HG03066 (cell line): ENCODE results near the gene TNS1.

Experiments used
- ATAC-seq: cut with Tn5 transposase; IDR thresholded peaks from one replicate; pipeline ENCODE4 v1.9.1; 2021; ENCODE audit warnings: low read depth; ENCODE audit not compliant: unreplicated experiment

TNS1 gene

DNA sequence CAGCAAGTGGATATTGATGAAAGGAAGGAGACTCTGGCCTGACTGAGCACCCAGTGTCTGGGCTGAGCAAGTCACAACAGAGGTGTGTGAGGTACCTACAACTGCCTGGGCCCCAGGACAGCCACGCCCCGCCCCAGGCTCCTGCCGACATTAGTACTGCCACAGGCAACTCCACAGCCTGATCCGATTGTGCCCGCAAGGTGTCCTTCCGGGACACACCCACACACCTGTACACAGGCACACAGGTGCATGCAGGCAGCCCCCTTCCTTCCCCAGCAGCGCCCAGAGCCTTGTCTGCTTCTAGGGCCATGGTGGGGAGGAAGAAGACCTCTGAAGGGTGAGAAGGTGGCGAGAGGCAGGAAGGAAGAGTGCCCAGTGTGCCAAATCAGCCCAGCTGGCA lies 83.6 kb downstream of the TNS1 start:
- no peak for ATAC-seq

- no peak for ATAC-seq
Observed at GRCh38 chr2:217918308-217919024, 84.3 kb downstream of the TNS1 start.

- no peak for ATAC-seq
Observed at GRCh38 chr2:217916504-217917254, 86.1 kb downstream of the TNS1 start.

GRCh38 chr2:217915706-217916105 lies 87.1 kb downstream of the TNS1 start:
- no peak for ATAC-seq

GRCh38 chr2:217914878-217915277 lies 87.9 kb downstream of the TNS1 start:
- ATAC-seq = no peak

- ATAC-seq = no peak
Observed at GRCh38 chr2:217914078-217914477, 88.7 kb downstream of the TNS1 start.

DNA sequence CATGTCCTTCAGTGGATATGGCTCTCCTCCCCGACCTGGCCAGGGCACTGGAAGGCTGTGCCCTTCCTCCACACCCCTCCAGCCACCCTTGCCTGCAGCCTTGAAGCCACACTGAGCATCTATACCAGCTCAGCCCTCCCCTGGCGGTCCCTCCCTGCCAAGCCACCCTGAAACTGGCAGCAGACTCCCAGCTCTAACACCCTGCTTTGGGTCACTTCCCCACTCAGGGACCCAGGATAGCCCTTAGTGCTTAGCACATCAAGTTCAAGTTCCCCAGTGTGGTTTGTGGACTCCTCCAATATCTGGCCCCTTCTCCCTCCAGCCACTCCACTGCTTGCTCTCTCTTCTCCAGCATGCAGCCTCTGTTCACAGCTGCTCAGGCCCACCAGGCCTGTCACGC lies 89.4 kb downstream of the TNS1 start:
- ATAC-seq = no peak

GRCh38 chr2:217912098-217913024 lies 90.4 kb downstream of the TNS1 start:
- ATAC-seq = no peak

DNA sequence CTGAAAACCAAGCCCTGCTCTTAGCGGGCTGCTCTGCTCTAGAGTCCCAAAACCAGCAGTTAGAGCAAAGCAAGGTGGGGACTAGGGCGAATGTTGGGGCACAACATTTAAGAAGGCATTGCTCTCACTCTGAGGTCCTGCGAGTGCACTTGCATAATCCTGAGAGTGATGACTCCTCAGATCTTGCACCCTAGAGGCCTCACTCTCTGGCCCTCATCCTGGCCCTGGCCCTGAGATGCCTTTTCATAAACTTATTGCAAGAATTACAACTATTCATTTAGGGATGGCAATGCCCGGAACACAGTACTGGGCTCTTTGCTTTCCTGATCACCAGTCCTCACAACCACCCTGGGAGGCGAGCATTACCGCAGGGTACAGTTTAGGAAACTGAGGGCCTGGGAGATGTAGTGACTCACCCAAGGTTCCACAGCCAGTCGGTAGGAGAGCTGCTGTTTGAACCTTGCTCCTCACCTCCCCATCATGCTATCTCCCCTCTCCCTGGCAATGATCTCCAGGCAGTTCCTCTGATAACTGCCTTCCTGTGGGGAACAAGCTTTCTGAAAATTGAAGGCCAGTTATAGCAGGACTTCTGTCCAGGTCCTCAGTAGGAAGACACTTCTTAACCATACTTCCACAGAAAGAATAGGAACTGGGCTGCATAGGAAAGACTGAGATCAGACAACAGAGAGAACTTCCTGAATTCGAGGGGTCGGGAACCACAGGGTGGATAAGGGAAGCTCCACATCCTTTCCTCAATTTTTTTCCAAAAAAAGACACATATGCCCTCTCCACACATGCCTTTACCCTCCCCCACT lies 91.3 kb downstream of the TNS1 start:
- no peak for ATAC-seq

GRCh38 chr2:217910875-217911212 lies 92.0 kb downstream of the TNS1 start:
- no peak for ATAC-seq

DNA sequence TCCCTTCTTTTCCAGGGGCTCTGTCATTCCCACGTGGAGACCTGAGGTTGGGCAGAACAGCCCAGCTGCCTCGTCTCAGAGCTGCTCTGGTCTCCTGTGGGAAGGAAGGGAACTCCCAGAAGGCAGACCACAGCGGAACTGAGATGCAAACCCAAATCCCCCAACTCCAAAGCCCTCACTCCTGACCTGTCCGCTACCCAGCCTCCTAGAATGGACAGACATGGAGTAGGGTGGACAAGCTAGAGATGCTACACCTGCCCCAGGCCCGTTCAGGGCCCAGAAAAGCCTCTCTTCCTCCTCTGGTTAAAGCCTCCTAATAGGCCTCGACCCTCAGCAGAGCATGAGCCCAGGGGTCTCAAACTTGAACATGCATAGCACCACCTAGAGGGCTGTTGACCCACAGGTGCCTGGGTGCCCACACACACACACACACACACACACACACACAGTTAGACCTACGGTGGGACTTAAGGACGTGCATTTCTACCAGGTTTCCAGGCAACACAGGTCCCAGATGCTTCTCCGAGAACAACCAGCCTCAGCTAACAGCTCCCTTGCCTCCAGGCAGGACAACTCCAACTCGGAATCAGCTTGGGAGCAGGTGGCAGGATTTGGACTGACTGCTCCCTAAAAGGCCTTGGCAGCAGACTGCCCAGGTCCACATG lies 93.5 kb downstream of the TNS1 start:
- no peak for ATAC-seq

DNA sequence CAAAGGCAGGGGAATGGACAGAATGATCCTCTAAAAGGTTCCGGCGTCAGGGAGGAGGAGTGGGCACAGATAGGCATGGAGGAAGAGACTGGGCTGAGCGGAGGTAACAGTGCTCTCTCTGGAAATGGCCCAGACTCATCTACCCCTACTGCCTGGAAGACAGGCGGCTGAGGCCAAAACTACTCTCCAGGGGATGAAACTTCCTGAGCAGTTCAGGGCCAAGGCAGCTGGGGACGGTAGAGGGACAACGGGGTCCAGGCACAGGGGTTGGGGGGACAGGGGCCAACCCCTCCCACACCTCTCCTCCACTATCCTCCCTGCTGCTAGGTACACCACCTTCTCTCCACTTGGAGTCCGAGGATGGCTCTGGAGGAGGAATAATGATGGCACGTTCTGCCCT lies 94.3 kb downstream of the TNS1 start:
- no peak for ATAC-seq

- no peak for ATAC-seq
Observed at GRCh38 chr2:217907266-217907665, 95.5 kb downstream of the TNS1 start.

DNA sequence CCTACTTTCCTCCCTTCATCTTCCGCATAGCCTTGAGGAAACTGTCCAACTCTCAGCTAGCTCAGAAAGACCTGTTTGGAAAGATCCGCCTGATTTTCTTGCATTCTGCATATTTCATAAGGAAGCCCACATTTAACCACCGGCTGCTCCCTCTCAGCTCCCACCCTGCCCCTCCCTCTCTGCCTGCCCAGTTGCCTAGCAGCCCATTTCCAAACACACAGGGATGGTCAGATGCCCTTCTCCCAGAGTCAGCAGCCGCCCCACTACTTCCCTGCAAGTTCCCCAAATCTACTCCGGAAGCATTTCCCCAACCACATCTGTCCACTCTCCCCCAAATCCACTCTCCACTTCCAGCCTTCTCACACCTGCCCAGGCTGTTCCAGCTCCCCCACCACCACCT lies 96.0 kb downstream of the TNS1 start:
- no peak for ATAC-seq

DNA sequence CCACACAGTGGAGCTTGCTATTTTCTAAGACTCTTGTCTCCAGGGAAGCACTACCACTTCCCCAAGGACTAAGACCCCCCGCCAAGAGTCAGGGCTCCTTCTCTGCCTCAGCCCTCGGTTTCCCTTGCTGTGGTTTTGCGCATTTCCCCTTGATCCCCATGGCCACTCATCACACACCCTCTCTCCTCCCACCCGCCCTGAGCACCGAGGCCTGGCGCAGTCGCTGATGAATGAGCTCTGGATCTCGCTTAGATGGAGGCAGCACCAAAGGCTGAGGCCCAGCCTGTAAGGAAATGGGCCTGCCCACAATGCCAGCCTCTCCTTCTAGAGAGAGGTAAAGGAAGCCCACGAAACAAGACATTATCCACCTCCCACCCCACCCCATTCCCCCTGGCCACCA lies 96.9 kb downstream of the TNS1 start:
- no peak for ATAC-seq

DNA sequence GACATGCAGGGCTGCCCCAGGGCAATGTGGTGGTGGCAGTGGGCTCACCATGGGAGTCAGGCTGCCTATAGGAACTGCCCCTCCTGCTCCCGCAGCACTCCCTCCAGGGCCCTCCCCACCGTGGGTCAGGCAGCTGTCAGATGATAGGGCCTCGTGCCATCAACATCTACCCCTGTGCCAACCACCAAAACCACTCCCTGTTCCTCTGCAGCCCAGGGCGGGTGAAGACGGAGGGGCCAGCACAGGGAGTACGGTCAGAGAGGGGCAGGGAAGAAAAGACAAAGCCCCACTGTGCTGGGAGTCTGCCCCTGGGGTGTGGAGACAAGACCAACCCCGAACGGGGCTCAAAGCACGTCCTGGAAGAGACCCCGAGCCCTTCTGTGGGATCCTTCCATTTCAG lies 97.4 kb downstream of the TNS1 start:
- ATAC-seq = no peak

- ATAC-seq = no peak
Observed at GRCh38 chr2:217904614-217904965, 98.2 kb downstream of the TNS1 start.

DNA sequence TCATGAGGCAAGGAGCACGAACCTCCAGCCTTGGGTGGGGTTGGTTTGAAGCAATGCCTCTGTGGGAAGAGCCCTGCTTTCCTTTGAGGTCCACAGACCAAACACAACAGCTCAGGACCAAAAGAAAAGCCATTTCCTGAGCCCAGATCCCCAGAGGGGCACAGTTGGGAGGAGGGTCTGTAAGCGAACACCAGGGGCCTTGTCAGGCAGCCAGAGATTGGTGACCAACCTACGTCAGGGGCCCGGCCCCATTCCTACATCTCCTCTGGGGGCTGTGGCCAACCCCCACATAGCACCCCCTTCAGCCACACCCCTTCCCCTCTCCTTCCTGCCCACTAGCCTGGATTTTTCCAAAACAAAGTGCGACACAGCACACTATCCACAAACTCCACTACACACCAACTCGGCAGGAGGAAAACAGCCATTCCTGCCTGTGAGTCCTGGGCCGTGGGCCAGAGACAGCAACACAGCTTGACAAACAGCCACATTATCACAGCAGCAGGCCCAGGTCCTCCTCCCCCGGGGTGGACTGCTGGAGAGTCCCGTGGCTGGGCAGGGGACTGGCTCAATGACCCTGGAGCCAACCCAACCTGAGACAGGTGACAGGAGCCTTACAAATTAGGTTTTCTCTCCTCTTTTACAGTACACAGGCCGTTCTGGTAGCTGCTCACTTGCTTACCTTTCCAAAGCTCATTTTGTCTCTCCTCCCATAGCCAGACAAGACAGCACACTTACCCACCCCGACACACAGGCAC lies 98.8 kb downstream of the TNS1 start:
- no peak for ATAC-seq

DNA sequence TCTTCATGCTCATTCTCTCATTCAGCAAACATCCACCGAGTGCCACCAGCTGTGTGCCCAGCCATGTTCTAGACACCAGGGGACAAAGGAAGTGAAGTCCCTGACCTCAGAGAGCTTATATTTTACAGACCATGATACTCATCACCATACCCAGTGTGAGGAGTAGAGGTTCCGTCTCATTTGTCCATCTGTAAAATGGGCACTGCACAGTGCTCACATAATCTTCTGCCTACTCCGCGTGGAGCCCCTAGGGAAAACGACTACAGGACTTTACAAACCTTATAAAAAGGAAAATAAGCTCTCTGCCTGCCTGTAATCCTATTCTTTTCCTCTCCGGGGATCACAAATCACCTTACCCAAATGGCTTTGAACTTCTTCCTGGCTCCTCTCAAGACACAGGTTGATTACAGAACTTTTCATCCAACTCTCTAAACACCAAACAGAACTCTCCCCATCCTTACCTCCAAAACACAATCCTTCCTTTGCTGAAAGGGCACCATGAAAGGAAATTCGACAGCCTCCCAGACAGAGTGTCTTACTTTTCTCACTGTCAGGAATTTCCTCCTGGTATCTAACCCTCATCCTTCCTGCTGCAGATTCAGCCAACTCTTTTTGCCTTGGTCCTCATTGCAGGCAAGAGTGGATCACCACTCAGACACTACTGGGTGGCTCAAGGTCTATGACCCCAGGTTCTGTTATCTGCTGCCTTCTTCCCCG lies 99.5 kb downstream of the TNS1 start:
- ATAC-seq = no peak
